Stimulated activated CD4-positive, alpha-beta T cell treated with anti-CD3 and anti-CD28 coated beads, Interleukin-2, amount 100 ng/mL, for 4 hours (primary cell): Measurements from ENCODE around the gene MED13L.
"Not testable (repeated sequence)": the region's sequence is repeated elsewhere in the genome, so short reads cannot be mapped to it uniquely, and the experiment has no call there.

Experiments
- DNase-seq: peaks from one replicate; pipeline ENCODE4 v3.0.0-alpha.2; 2020; ENCODE audit warnings: low read depth

The MED13L gene

GRCh38 chr12:116010467-116010866, 267.0 kb downstream of the MED13L start:
- no peak for DNase-seq

- no peak for DNase-seq
These were observed 267.7 kb downstream of the MED13L start for GRCh38 chr12:116009805-116010204.

- no peak for DNase-seq
These were observed 271.4 kb downstream of the MED13L start for GRCh38 chr12:116006141-116006540.

- DNase-seq, result no peak
These were observed 274.5 kb downstream of the MED13L start for GRCh38 chr12:116002890-116003536.

- DNase-seq, result no peak
These were observed 277.2 kb downstream of the MED13L start for GRCh38 chr12:116000252-116000651.

- no peak for DNase-seq
These were observed 277.9 kb downstream of the MED13L start for GRCh38 chr12:115999582-115999981.

GRCh38 chr12:115998794-115999478, 278.6 kb downstream of the MED13L start:
- DNase-seq, result no peak

GRCh38 chr12:115998119-115998633, 279.3 kb downstream of the MED13L start:
- DNase-seq, result no peak

- no peak for DNase-seq
These were observed 283.8 kb downstream of the MED13L start for GRCh38 chr12:115993737-115994136.

GRCh38 chr12:115990241-115990640, 287.3 kb downstream of the MED13L start:
- no peak for DNase-seq

- DNase-seq, result no peak
These were observed 288.6 kb downstream of the MED13L start for GRCh38 chr12:115988625-115989563.

- no peak for DNase-seq
These were observed 289.3 kb downstream of the MED13L start for GRCh38 chr12:115988212-115988611.

- DNase-seq, result no peak
These were observed 292.9 kb downstream of the MED13L start for GRCh38 chr12:115984616-115985015.

GRCh38 chr12:115983226-115983798, 294.2 kb downstream of the MED13L start:
- DNase-seq, result no peak

- no peak for DNase-seq
These were observed 297.2 kb downstream of the MED13L start for GRCh38 chr12:115980339-115980738.

GRCh38 chr12:115979851-115980250, 297.6 kb downstream of the MED13L start:
- DNase-seq, result no peak

GRCh38 chr12:115979351-115979750, 298.1 kb downstream of the MED13L start:
- DNase-seq, result no peak

GRCh38 chr12:115976829-115977228, 300.7 kb downstream of the MED13L start:
- not testable (repeated sequence) for DNase-seq

GRCh38 chr12:115975411-115975810, 302.1 kb downstream of the MED13L start:
- DNase-seq, result no peak

GRCh38 chr12:115973968-115974724, 303.3 kb downstream of the MED13L start:
- no peak for DNase-seq

GRCh38 chr12:115973066-115973465, 304.4 kb downstream of the MED13L start:
- DNase-seq, result no peak
